HG02642 (cell line): Measurements from ENCODE around the gene COQ5.

ENCODE experiments used
- ATAC-seq: cut with Tn5 transposase; IDR thresholded peaks from one replicate; pipeline ENCODE4 v1.9.1; 2021; ENCODE audit warnings: mild to moderate bottlenecking; ENCODE audit not compliant: unreplicated experiment, poor library complexity

The COQ5 gene, protein sequence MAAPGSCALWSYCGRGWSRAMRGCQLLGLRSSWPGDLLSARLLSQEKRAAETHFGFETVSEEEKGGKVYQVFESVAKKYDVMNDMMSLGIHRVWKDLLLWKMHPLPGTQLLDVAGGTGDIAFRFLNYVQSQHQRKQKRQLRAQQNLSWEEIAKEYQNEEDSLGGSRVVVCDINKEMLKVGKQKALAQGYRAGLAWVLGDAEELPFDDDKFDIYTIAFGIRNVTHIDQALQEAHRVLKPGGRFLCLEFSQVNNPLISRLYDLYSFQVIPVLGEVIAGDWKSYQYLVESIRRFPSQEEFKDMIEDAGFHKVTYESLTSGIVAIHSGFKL

DNA sequence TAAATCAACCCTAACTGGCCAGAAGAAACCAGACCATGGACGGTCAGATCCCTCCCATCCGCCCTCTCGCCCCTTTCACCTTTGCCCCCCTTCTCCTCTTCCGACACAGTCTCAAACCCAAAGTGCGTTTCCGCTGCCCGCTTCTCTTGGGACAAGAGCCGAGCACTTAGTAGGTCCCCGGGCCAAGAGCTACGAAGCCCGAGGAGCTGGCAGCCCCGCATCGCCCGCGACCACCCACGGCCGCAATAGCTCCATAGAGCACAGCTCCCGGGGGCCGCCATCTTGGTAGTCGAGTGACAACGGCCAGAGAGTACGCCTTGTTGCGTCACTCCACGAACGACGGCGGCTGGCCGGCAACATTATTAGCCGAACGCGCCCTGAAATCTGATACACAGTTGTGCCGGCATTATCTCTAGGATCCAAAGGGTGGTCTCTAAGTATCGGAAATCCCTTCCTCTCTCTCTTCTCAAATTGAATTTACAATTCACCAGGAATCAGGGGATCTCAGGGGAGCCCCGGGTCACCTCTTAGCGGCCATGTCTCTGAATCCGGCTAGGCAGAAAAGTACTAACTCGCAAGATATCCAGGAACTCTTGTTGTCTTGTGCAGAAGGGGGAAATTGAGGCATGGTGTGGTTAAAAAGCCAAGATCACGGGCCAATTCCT lies at the start of gene COQ5:
TSS of gene COQ5 (minus strand) at position 298 of the 665 bp plus-strand sequence. CDS start at position 281, 17 bp downstream.
- peak; percentile 87 for ATAC-seq

DNA sequence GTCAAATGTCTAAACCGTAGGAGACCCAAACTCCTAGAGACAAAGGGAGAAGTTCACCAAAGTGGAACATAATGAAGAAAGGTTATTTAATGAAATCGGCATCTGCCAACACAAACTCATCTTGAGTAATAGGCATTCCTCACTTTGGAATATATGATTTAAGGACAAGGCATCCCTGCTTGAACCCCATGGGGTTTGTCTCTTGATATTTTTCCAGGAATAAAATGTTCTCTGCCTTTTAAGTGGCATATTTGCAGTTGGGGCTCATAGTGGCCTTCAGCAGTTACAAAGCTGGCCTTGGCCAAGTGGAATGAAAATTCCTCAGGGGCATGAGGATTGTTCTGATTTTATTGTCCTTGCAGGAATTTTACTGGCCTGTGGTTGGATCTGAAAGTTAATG lies 45.1 kb upstream of the COQ5 start:
- no peak for ATAC-seq

DNA sequence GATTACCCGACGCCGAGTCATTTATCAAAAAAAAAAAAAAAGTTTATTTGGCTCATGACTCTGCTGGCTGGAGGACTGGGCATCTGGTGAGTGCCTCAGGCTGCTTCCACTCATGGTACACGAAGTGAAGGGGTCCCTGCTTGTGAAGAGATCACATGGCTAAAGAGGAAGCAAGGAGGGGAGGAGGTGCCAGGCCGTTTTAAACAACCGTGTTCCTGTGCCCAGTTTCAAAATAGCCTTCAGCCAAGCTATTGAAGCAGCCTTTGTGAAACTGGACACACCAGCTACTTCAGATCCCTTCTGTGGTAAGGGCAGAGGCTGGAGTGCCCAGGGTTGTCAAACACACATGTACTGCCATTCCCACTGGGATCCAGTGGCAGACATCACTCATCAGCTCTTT lies 44.6 kb upstream of the COQ5 start:
- no peak for ATAC-seq

DNA sequence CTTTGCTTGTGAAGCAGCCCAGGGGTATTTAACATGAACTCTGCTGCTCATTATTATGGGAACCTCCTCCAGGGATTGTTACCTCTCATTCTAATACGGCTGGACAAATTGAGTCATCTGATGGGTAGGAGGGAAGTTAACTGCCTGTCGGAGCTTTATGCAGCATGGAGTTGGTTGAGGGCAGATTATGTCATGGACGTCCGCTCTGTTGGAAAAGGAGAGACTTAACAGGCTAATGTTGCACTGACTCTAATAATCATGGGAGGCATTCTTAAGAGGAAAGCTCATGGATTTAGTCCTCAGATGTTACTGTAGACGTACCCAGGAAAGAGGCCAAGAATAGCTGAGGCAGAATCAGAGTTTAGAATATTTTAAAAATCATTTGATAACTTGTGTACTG lies 42.3 kb upstream of the COQ5 start:
- ATAC-seq: no peak

DNA sequence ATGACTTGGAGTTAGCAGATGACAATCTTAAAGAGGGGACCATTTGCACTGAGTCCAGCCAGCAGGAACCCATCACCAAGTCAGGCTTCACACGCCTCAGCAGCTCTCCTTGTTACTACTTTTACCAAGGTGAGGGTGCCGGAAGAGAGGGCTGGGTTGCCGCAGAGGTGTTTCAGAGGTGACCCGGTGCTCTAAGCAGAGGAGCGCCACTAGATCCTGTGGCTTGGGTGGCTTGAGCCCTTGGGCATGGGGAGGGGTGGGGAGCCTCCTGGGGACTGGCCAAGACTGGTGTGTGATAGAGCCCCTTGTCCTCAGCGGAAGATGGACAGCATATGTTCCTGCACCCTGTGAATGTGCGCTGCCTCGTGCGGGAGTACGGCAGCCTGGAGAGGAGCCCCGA lies 34.5 kb upstream of the COQ5 start:
- no peak for ATAC-seq

DNA sequence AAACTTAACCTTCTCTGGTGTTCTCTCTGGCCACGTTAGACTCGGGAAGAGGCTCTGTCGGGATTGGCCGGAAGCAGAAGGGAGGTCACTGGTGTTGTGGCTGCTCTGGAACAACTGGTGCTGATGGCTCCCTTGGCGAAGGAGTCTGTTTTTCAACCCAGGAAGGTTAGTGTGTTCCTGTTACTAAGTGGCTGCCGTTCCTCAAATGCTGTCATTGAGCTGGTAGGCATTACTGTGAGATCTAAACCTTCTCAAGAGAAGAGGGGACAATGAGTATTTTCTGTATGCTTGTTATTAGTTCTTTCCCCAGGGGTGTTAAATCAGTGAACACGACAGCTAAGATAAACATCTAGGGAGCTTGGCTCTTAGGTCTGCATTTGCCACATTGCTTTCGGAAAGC lies 33.9 kb upstream of the COQ5 start:
- ATAC-seq: no peak

DNA sequence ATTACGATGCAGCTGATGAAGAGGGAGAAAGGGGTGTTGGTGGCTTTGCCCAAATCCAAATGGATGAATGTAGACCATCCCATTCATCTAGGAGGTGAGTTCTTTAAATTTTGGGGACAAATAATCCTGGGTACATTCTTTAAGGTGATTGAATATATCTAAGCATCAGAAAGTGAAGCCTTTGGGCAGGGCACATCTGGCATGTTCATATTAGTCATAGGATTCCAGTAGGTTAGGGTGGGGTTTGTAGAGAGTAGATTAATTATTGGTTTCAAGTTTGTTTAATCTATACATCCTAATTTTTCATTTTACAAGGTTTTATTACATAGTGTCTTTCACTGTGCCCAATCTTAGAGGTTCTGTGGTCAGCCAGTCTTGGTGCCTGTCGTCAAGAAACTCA lies 28.6 kb upstream of the COQ5 start:
- ATAC-seq: no peak

DNA sequence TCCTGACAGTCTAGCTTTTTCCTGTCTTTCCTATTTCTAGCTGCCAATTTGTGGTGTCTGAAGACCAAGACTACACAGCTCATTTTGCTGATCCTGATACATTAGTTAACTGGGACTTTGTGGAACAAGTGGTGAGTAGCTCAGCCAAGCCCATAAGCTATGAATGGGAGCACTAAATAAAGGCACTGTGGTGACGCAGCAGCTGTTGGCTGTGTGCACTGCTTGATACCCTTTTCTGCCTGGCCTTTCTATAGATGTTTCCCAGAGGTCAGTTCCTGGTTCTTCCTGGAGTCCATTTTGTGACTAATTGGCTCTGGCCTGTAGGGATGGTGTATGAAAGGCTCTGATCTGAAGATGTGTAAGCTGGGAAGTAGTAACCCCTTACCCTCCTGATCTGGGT lies 25.7 kb upstream of the COQ5 start:
- ATAC-seq: no peak

DNA sequence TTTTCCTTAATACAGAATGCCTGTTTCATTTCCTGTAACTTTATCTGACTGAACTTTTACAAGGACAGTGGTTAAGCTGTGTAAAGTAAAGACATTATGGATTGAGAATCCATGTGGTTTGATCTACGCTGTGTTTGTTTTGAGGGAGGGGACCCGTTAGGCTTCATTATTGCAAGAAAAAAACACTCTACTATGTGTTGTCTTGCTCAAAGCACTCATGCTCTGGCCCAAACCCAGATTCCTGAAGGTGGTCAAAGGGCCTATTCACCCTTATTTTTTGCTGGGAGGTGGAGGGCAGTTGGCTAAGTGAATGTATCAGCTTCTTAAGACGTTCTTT lies 17.1 kb upstream of the COQ5 start:
- no peak for ATAC-seq

DNA sequence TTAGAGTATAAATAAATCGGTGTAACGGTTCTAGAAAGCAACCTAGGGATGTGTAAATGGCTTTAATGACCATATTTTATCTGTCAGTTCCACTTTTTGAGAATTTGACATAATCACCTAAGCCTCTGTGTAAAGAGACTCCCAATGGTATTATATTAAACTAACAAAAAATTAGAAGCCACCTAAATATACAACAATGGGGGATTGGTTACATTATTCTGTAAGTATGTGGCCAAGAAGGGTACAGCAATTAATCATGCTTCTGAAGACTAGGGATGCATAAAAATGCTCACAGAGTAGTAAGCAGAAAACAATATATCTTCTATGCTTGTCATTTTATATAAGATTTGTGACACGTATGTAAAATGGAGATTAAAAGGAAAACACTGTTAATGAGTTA lies 15.7 kb upstream of the COQ5 start:
- no peak for ATAC-seq

DNA sequence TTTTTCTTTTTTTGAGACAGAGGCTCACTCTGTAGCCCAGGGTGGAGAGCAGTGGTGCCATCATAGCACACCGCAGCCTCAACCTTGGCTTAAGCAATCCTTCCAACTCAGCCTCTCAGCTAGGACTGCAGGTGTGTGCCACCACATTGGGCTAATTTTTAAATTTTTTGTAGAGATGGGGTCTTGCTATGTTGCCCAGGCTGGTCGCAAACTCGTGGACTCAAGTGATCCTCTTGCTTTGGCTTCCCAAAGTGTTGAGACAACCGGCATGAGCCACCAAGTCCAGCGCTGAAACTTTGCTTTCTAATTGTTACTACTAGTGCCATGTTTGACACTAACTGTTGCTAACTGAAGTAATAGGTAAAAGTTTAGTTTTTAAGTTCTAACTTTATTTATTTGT lies 13.2 kb upstream of the COQ5 start:
- no peak for ATAC-seq

DNA sequence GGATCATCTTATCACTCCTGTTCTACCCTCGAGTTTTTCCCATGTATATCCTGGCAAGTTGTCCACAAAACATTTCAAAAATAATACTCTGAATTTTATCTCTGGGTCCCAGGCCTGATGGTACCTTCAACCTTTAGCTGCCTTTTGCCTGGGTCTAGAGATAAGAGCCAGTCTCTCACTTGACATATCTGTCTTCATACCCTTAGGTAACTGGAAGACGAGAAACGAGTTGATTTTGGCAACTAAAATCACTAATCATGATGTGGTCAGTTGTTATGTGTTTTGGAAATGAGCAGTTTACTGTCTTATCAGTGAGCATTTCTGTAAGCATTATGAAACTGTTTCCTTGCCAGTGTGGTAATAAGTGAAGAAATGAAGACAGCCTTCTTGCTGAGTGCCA lies 11.5 kb upstream of the COQ5 start:
- ATAC-seq: no peak

DNA sequence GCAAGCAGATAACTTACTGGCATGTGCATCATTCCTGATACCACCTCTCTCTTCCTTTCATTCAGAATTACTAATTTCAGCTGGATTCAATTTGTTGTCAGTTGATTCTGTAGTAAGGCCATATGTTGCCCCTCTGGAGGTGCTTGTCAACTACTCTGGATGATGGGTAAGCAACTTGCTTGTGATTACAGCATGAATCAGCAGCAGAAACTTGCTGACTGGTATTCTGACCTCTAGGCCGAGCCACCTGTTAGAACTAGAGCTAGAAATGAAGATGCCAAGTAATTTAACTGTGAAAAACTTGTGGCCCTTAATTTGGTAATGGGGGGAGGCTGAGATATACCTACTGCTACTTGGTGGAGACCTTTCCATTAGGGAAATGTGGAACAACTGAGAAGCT lies 10.3 kb upstream of the COQ5 start:
- no peak for ATAC-seq

DNA sequence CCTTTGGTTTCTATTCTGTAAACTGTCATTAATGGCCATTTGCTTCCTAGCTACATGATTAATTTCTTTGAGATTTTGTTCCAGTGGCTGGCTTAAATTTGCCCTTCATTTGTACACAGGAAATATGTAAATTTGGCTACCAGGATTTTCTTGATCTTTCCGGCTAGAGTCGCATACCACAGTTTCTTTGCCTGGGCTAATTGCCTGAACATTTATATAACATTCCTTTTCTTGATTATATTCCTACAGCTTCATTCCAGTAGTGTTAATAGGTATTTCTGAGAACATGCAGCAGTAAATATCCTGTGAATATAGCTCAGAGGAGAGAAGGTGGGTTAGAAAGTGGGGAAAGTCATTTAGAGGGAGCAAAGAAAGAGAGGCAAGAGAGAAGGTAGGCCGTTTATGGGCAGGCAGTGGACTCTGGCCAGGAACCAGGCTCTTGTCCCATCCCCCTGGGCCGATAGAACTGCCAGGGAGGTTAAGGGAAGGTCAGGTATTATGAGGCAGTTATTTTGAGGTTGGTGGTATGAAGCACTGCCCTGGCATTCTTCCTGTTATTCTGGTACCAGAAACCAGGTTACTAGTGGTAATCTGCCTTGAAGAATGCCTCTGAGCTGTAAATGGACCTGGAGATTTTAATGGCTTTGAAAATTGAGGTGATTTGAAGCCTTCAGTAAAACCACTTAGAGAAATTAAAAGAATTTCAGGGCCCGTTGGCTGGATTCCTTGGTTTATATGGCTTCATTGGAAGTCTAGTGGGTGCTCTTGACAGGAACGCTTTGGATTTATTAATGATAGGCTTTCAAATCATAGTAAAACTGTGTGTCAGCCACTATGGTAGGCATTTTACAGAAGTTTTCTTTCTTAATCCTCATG lies 9.6 kb upstream of the COQ5 start:
- ATAC-seq: no peak

DNA sequence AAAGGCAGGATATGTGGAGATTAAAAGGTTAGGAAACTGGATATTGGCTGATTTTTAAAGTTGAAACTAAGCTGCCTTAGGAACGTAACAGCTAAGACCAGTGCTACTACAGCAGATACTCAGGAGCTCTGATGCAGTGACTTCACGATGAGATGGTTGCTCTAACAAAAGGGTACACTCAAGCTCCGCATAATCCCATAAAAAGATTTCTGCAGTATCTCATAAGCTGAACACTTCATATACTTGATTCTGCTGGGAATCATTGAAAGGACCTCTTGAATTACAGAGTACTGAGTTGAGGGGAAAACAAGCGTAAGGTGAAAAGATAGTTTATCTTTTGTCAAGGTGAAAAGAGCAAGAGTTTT lies 8.9 kb upstream of the COQ5 start:
- ATAC-seq: no peak

DNA sequence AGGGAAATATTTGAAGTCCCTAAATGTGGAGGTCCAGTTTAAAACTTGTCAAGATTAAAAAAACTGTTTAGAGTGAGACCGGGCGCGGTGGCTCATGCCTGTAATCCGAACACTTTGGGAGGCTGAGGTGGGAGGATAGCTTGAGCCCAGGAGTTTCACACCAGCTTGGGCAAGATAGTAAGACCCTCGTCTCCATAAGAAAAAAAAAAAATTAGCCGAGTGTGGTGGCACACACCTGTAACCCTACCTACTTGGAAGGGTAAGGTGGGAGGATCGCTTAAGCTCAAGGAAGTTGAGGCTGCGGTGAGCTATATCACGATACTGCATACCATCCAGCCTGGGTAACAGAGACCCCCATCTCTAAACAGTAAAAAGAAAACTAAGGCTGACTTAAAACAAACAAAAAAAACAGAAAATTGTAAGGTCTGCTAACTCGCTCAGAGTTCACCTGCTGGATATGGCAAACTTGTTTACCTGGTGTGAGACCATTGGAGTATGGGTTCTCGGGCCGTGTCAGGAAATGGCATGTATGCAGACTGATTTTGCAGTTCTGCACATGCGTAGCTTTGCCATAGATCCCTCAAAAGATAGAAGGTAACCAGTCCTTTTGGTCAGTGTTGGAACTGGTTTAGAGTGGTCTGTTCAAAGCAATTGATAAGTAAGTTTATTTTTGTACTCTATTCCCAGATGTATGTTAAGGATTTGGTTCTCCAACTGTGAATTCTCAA lies 7.3 kb upstream of the COQ5 start:
- no peak for ATAC-seq

DNA sequence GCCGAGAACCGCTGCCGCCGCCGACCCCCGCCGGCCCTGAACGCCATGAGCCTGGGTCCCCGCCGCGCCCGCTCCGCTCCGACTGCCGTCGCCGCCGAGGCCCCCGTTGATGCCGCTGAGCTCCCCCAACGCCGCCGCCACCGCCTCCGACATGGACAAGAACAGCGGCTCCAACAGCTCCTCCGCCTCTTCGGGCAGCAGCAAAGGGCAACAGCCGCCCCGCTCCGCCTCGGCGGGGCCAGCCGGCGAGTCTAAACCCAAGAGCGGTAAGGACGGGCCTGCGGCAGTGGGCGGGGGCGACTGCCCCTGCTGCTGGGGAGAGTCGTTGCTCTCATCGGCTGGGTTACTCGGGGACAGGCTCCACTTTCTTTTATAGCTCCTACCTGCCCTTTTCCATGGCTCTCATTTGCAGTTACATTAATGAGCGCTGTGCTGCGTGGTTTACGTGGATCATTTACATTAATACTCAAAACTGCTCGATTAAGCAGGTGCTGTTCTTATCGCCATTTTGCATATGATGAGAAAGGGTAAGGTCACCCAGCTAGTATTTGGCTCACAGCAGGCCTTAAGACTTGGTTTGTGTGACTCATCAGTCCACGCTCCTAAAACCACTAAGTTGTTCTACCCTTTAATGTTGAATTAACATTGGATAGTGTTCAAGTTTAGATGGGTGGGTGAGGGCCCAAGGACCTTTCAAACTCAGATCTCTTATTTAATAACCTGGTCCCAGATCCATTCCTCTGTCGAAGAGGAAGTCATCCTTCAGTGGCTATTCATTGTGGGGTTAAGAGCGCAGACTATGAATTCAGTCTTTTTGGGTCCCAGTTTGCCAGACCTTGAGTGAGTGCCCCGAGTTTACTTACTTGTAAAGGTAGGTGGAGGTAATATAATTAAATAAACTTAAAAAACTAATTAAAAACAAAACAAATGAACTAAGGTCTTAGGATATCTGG lies 6.0 kb upstream of the COQ5 start:
- ATAC-seq: peak; percentile 55

DNA sequence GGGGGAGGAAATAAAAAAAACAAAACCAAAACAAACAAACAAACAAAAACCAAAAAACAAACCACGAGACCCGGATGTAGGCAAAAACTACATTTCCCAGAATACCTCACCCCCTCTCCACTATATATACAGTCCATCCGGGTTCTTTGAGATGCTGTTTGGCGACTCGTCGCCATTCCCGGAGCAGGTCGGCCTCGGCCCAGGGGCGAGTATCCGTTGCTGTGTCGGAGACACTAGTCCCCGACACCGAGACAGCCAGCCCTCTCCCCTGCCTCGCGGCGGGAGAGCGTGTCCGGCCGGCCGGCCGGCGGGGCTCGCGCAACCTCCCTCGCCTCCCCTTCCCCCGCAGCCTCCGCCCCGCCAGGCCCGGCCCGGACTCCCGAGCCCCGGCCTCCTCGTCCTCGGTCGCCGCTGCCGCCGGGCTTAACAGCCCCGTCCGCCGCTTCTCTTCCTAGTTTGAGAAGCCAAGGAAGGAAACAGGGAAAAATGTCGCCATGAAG lies 5.3 kb upstream of the COQ5 start, which contains the start of gene RNF10:
TSS of gene RNF10 (plus strand) at position 154 of the 500 bp plus-strand sequence. CDS start 456 bp downstream, outside the sequence.
- peak; percentile 67 for ATAC-seq

DNA sequence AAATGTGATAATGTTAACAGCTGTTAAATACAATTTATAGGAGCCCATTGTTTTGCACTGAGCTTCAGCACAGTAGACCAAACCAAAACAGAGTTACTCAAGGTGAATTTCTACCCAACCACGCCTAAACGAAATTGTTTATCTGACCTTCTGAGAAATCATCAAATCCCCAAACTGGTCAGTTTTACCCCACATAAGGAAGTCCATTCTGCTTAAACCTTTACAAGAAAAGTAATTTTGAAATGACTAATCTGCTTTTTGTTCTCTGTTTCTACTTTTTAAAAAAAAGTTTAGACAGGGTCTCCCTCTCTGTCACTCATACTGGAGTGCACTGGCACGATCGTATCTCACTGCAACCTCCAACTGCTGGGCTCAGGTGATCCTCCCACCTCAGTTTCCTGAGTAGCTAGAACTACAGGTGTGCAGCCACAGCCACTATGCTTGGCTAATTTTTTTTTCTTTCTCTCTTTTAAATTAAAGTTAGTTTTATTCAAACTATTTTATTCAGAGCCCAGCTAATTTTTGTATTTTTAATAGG lies 3.8 kb upstream of the COQ5 start:
- no peak for ATAC-seq
